GM12878 (cell line): Measurements from ENCODE around the gene SLX4IP.

ENCODE experiments used
- BHLHE40 ChIP-seq, 2 experiments: fragments of 450-650 bp in 1 of 2; IDR thresholded peaks; 2 replicates each; pipeline ENCODE4 v1.6.1; 2011 to 2017; ENCODE audit warnings: low read depth in 2 of 2, borderline replicate concordance in 1 of 2, improper control_type of control experiment in 1 of 2, low read length in 1 of 2, mild to moderate bottlenecking in 1 of 2
- BRCA1 ChIP-seq: IDR thresholded peaks from 2 replicates; pipeline ENCODE4 v1.6.1; 2011; ENCODE audit warnings: low read depth, low read length, improper control_type of control experiment
- CHD2 ChIP-seq: IDR thresholded peaks from 2 replicates; pipeline ENCODE4 v1.6.1; 2011; ENCODE audit warnings: low read depth, low read length, improper control_type of control experiment, borderline replicate concordance
- CTCF ChIP-seq, 3 experiments: IDR thresholded peaks in 2 of 3; conservative IDR thresholded peaks in 1 of 3; 2 replicates each; pipeline ENCODE4 v1.5.1; 2011; ENCODE audit warnings: low read depth in 3 of 3, low read length in 3 of 3, mild to moderate bottlenecking in 3 of 3, control low read depth in 2 of 3, moderate library complexity in 2 of 3, inconsistent platforms in 1 of 3, mixed read lengths in 1 of 3; ENCODE audit not compliant: control insufficient read depth in 2 of 3, insufficient read depth in 1 of 3; ENCODE audit errors: extremely low read depth in 1 of 3
- HDAC2 ChIP-seq: fragments of 200-600 bp; sonication (generic); IDR thresholded peaks from 2 replicates; pipeline ENCODE4 v1.6.1; 2017
- MEF2A ChIP-seq: IDR thresholded peaks from 2 replicates; pipeline ENCODE4 v1.6.1; 2011; ENCODE audit warnings: low read depth, mild to moderate bottlenecking, low read length, moderate library complexity; ENCODE audit not compliant: insufficient read depth
- MLLT1 ChIP-seq: fragments of 450-650 bp; IDR thresholded peaks from 2 replicates; pipeline ENCODE4 v1.6.1; 2016; ENCODE audit warnings: mild to moderate bottlenecking
- POLR2A ChIP-seq: IDR thresholded peaks from 2 replicates; pipeline ENCODE4 v1.6.1; 2011; ENCODE audit warnings: low read depth, mild to moderate bottlenecking, low read length
- SUPT20H ChIP-seq: IDR thresholded peaks from 2 replicates; pipeline ENCODE4 v1.6.1; 2011; ENCODE audit warnings: low read depth, mild to moderate bottlenecking, low read length, moderate library complexity, borderline replicate concordance; ENCODE audit not compliant: control insufficient read depth
- TCF3 ChIP-seq: IDR thresholded peaks from 2 replicates; pipeline ENCODE4 v1.6.1; 2012; ENCODE audit warnings: low read depth, mild to moderate bottlenecking, low read length, borderline replicate concordance; ENCODE audit not compliant: insufficient read depth
- TF ChIP-seq, protein P1 (sequence below): fragments of 450-650 bp; IDR thresholded peaks from 2 replicates; pipeline ENCODE4 v1.6.1; 2017; ENCODE audit warnings: mild to moderate bottlenecking

- TF ChIP-seq, protein P1, sequence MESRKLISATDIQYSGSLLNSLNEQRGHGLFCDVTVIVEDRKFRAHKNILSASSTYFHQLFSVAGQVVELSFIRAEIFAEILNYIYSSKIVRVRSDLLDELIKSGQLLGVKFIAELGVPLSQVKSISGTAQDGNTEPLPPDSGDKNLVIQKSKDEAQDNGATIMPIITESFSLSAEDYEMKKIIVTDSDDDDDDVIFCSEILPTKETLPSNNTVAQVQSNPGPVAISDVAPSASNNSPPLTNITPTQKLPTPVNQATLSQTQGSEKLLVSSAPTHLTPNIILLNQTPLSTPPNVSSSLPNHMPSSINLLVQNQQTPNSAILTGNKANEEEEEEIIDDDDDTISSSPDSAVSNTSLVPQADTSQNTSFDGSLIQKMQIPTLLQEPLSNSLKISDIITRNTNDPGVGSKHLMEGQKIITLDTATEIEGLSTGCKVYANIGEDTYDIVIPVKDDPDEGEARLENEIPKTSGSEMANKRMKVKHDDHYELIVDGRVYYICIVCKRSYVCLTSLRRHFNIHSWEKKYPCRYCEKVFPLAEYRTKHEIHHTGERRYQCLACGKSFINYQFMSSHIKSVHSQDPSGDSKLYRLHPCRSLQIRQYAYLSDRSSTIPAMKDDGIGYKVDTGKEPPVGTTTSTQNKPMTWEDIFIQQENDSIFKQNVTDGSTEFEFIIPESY: no peak
- TF ChIP-seq BRCA1 (no peak), BHLHE40 (IDR thresholded peaks at IDR 0.05; ENCODE audit: borderline replicate concordance in 1 of 2, low read depth in 2 of 2, low read length in 1 of 2) (no peak), MEF2A (no peak), TCF3 (no peak), POLR2A (no peak), CTCF (IDR thresholded peaks at IDR 0.05 in 2 of 3, conservative IDR thresholded peaks at IDR 0.05 in 1 of 3; ENCODE audit: control insufficient read depth in 2 of 3, extremely low read depth in 1 of 3, insufficient read depth in 1 of 3, low read depth in 3 of 3, low read length in 3 of 3) (no peak), MLLT1 (no peak), HDAC2 (no peak), SUPT20H (no peak), CHD2 (no peak)
Observed at GRCh38 chr20:10483691-10484090, 48.6 kb downstream of the SLX4IP start.
